ENCODE data around the gene SMARCAL1.

- TF ChIP-seq, protein P1, sequence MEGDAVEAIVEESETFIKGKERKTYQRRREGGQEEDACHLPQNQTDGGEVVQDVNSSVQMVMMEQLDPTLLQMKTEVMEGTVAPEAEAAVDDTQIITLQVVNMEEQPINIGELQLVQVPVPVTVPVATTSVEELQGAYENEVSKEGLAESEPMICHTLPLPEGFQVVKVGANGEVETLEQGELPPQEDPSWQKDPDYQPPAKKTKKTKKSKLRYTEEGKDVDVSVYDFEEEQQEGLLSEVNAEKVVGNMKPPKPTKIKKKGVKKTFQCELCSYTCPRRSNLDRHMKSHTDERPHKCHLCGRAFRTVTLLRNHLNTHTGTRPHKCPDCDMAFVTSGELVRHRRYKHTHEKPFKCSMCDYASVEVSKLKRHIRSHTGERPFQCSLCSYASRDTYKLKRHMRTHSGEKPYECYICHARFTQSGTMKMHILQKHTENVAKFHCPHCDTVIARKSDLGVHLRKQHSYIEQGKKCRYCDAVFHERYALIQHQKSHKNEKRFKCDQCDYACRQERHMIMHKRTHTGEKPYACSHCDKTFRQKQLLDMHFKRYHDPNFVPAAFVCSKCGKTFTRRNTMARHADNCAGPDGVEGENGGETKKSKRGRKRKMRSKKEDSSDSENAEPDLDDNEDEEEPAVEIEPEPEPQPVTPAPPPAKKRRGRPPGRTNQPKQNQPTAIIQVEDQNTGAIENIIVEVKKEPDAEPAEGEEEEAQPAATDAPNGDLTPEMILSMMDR (IDR thresholded peaks at IDR 0.05; ENCODE audit: low read depth, low read length), result no peak
- TF ChIP-seq EZH2phosphoT487 (IDR thresholded peaks at IDR 0.05; ENCODE audit: low read depth), result no peak
Measured at GRCh38 chr2:216425008-216425787, 12.9 kb downstream of the SMARCAL1 start.
